ENCODE results near the gene SLC1A4.
"Not testable (repeated sequence)": the region's sequence is repeated elsewhere in the genome, so short reads cannot be mapped to it uniquely, and the experiment has no call there.

Gene SLC1A4

GRCh38 chr2:64963138-64963537 is 26.1 kb upstream of the SLC1A4 start:
- H3K27ac ChIP-seq; DNase-seq (ENCODE audit: low read depth, low spot score): not testable (repeated sequence)

- H3K27ac ChIP-seq = no peak overlapping the region
- no peak for DNase-seq (ENCODE audit: low read depth, low spot score)
These were observed 25.5 kb upstream of the SLC1A4 start for GRCh38 chr2:64963719-64964118.

GRCh38 chr2:64966017-64966416 is 23.2 kb upstream of the SLC1A4 start:
- no peak overlapping the region for H3K27ac ChIP-seq
- DNase-seq (ENCODE audit: low read depth, low spot score) = no peak

- DNase-seq (ENCODE audit: low read depth, low spot score) = no peak
- no peak overlapping the region for H3K27ac ChIP-seq
These were observed 22.4 kb upstream of the SLC1A4 start for GRCh38 chr2:64966839-64967238.

GRCh38 chr2:64967601-64968000 is 21.6 kb upstream of the SLC1A4 start:
- no peak for DNase-seq (ENCODE audit: low read depth, low spot score)

GRCh38 chr2:64969086-64969485 is 20.1 kb upstream of the SLC1A4 start:
- not testable (repeated sequence) for DNase-seq (ENCODE audit: low read depth, low spot score); H3K27ac ChIP-seq

More at GRCh38 chr2:64967601-64968000, 21.6 kb upstream of the SLC1A4 start:
- no peak overlapping the region for H3K27ac ChIP-seq

GRCh38 chr2:64970495-64970894 is 18.7 kb upstream of the SLC1A4 start:
- no peak for DNase-seq (ENCODE audit: low read depth, low spot score)
- H3K27ac ChIP-seq = no peak overlapping the region

- DNase-seq (ENCODE audit: low read depth, low spot score) = no peak
- no peak overlapping the region for H3K27ac ChIP-seq
These were observed 16.8 kb upstream of the SLC1A4 start for GRCh38 chr2:64972426-64972825.

- no peak overlapping the region for H3K27ac ChIP-seq
These were observed 16.3 kb upstream of the SLC1A4 start for GRCh38 chr2:64972876-64973275.

GRCh38 chr2:64975232-64975821 is 13.9 kb upstream of the SLC1A4 start:
- no peak for DNase-seq (ENCODE audit: low read depth, low spot score)
- H3K27ac ChIP-seq = peak overlapping the region; percentile 23

More at GRCh38 chr2:64972876-64973275, 16.3 kb upstream of the SLC1A4 start:
- DNase-seq (ENCODE audit: low read depth, low spot score) = no peak

- H3K27ac ChIP-seq = no peak overlapping the region
- no peak for DNase-seq (ENCODE audit: low read depth, low spot score)
These were observed 12.9 kb upstream of the SLC1A4 start for GRCh38 chr2:64976276-64976675.

GRCh38 chr2:64978514-64979268 is 10.5 kb upstream of the SLC1A4 start:
- peak overlapping the region; percentile 85 for H3K27ac ChIP-seq
- no peak for DNase-seq (ENCODE audit: low read depth, low spot score)

GRCh38 chr2:64979744-64980143 is 9.5 kb upstream of the SLC1A4 start:
- peak overlapping the region; percentile 85 for H3K27ac ChIP-seq
- peak; percentile 75 for DNase-seq (ENCODE audit: low read depth, low spot score)

GRCh38 chr2:64980183-64980582 is 9.0 kb upstream of the SLC1A4 start:
- DNase-seq (ENCODE audit: low read depth, low spot score) = no peak
- H3K27ac ChIP-seq = peak overlapping the region; percentile 85

GRCh38 chr2:64982311-64982857 is 6.8 kb upstream of the SLC1A4 start:
- DNase-seq (ENCODE audit: low read depth, low spot score) = no peak
- H3K27ac ChIP-seq = no peak overlapping the region

- no peak overlapping the region for H3K27ac ChIP-seq
- no peak for DNase-seq (ENCODE audit: low read depth, low spot score)
These were observed 6.3 kb upstream of the SLC1A4 start for GRCh38 chr2:64982932-64983331.

GRCh38 chr2:64985447-64985846 is 3.8 kb upstream of the SLC1A4 start:
- no peak for DNase-seq (ENCODE audit: low read depth, low spot score)
- H3K27ac ChIP-seq = no peak overlapping the region

GRCh38 chr2:64987001-64987955 is 1.9 kb upstream of the SLC1A4 start:
- no peak for DNase-seq (ENCODE audit: low read depth, low spot score)
- H3K27ac ChIP-seq = peak overlapping the region; percentile 82

GRCh38 chr2:64987956-64988419 is 1.2 kb upstream of the SLC1A4 start:
- no peak for DNase-seq (ENCODE audit: low read depth, low spot score)
- H3K27ac ChIP-seq = peak overlapping the region; percentile 82

- H3K27ac ChIP-seq = peak overlapping the region; percentile 82
- peak; percentile 53 for DNase-seq (ENCODE audit: low read depth, low spot score)
These were observed 626 bp upstream of the SLC1A4 start for GRCh38 chr2:64988420-64989125.

Data from epithelial cell of prostate (primary cell).